Superior temporal gyrus (tissue), 1 donor: Measurements from ENCODE around the gene TADA3.

Experiments used
- DNase-seq: peaks from one replicate; pipeline ENCODE4 v3.0.0-alpha.2; 2016; ENCODE audit errors: extremely low spot score

TADA3 gene

GRCh38 chr3:9792405-9793160 is at the start of gene TADA3, which contains the start of gene ARPC4:
TSS of gene TADA3 (minus strand) at chr3:9792473. CDS start at chr3:9791466, 1,007 bp downstream.
TSS of gene ARPC4 (plus strand) at chr3:9793082. CDS start at chr3:9793122, 40 bp downstream.
- peak; percentile 96 for DNase-seq

- no peak for DNase-seq
These were observed 48.7 kb upstream of the TADA3 start for GRCh38 chr3:9841015-9841414.

- DNase-seq: no peak
These were observed 46.6 kb upstream of the TADA3 start for GRCh38 chr3:9838856-9839255.

GRCh38 chr3:9837701-9838582 is 45.7 kb upstream of the TADA3 start:
- no peak for DNase-seq

- no peak for DNase-seq
These were observed 42.5 kb upstream of the TADA3 start for GRCh38 chr3:9834520-9835380.

GRCh38 chr3:9833078-9833477 is 40.8 kb upstream of the TADA3 start:
- no peak for DNase-seq

GRCh38 chr3:9831253-9831652 is 39.0 kb upstream of the TADA3 start:
- DNase-seq: no peak

GRCh38 chr3:9828801-9829755 is 36.8 kb upstream of the TADA3 start:
- no peak for DNase-seq

- DNase-seq: no peak
These were observed 34.7 kb upstream of the TADA3 start for GRCh38 chr3:9826815-9827573.

GRCh38 chr3:9825451-9826040 is 33.3 kb upstream of the TADA3 start:
- no peak for DNase-seq

- DNase-seq: no peak
These were observed 28.7 kb upstream of the TADA3 start for GRCh38 chr3:9820946-9821345.

- no peak for DNase-seq
These were observed 28.3 kb upstream of the TADA3 start for GRCh38 chr3:9820543-9820942.

- DNase-seq: no peak
These were observed 26.5 kb upstream of the TADA3 start for GRCh38 chr3:9818666-9819335.

- no peak for DNase-seq
These were observed 25.2 kb upstream of the TADA3 start for GRCh38 chr3:9817436-9817835.

- DNase-seq: no peak
These were observed 23.7 kb upstream of the TADA3 start for GRCh38 chr3:9815986-9816385.

- no peak for DNase-seq
These were observed 20.7 kb upstream of the TADA3 start for GRCh38 chr3:9812870-9813483.

- no peak for DNase-seq
These were observed 18.6 kb upstream of the TADA3 start for GRCh38 chr3:9810846-9811245.

GRCh38 chr3:9810433-9810770 is 18.1 kb upstream of the TADA3 start:
- no peak for DNase-seq
